ENCODE results near the gene NOTCH2. TPM values are rescaled to one million over a fixed set of nuclear protein-coding genes. Genes with fewer than 3 reads are reported as not detected.
"Not testable (repeated sequence)": the region's sequence is repeated elsewhere in the genome, so short reads cannot be mapped to it uniquely, and the experiment has no call there.

Gene NOTCH2
- total RNA-seq, 3 donors from 2014 or later (not counting 1 experiment from before 2014, with no cell fraction given): 74.7 to 136 (median 97.4) TPM

GRCh38 chr1:120032253-120032652 lies 37.2 kb downstream of the NOTCH2 start:
- H3K4me1 ChIP-seq (ENCODE audit: control insufficient read depth, insufficient read depth, low read length); H3K27me3 Mint-ChIP-seq (ENCODE audit: low read depth in 2 of 2); H3K27me3 ChIP-seq (ENCODE audit: control insufficient read depth, insufficient read depth, low read length); H3K4me3 ChIP-seq (ENCODE audit: low read length); H3K36me3 Mint-ChIP-seq; H3K4me3 Mint-ChIP-seq; DNase-seq; H3K27ac Mint-ChIP-seq; intact Hi-C loops (cut with micrococcal nuclease); H3K9me3 ChIP-seq (ENCODE audit: control insufficient read depth, insufficient read depth, low read length); H3K9me3 Mint-ChIP-seq; H3K4me1 Mint-ChIP-seq; H3K27ac ChIP-seq (ENCODE audit: low read length); H3K36me3 ChIP-seq (ENCODE audit: control insufficient read depth, insufficient read depth, low read length); ATAC-seq: not testable (repeated sequence)
- WGBS (ENCODE audit: insufficient coverage): no CpG with 5 or more reads among the region's 3 CpGs

- DNase-seq; H3K36me3 ChIP-seq (ENCODE audit: control insufficient read depth, insufficient read depth, low read length); H3K9me3 Mint-ChIP-seq; H3K36me3 Mint-ChIP-seq; H3K27ac ChIP-seq (ENCODE audit: low read length); H3K4me3 Mint-ChIP-seq; H3K4me3 ChIP-seq (ENCODE audit: low read length); H3K27ac Mint-ChIP-seq; H3K27me3 Mint-ChIP-seq (ENCODE audit: low read depth in 2 of 2); H3K9me3 ChIP-seq (ENCODE audit: control insufficient read depth, insufficient read depth, low read length); ATAC-seq; H3K4me1 Mint-ChIP-seq; H3K4me1 ChIP-seq (ENCODE audit: control insufficient read depth, insufficient read depth, low read length); intact Hi-C loops (cut with micrococcal nuclease); H3K27me3 ChIP-seq (ENCODE audit: control insufficient read depth, insufficient read depth, low read length): not testable (repeated sequence)
- no CpG with 5 or more reads among the region's 1 CpG for WGBS (ENCODE audit: insufficient coverage)
Observed at GRCh38 chr1:120023791-120024190, 45.7 kb downstream of the NOTCH2 start.

GRCh38 chr1:120014978-120015377 lies 54.5 kb downstream of the NOTCH2 start:
- DNase-seq; H3K27me3 ChIP-seq (ENCODE audit: control insufficient read depth, insufficient read depth, low read length); H3K36me3 ChIP-seq (ENCODE audit: control insufficient read depth, insufficient read depth, low read length); H3K4me1 ChIP-seq (ENCODE audit: control insufficient read depth, insufficient read depth, low read length); H3K36me3 Mint-ChIP-seq; H3K4me3 ChIP-seq (ENCODE audit: low read length); H3K4me3 Mint-ChIP-seq; H3K27ac Mint-ChIP-seq; H3K27me3 Mint-ChIP-seq (ENCODE audit: low read depth in 2 of 2); H3K4me1 Mint-ChIP-seq; intact Hi-C loops (cut with micrococcal nuclease); ATAC-seq; H3K27ac ChIP-seq (ENCODE audit: low read length); H3K9me3 ChIP-seq (ENCODE audit: control insufficient read depth, insufficient read depth, low read length); H3K9me3 Mint-ChIP-seq: not testable (repeated sequence)
- WGBS (ENCODE audit: insufficient coverage): no CpG with 5 or more reads among the region's 7 CpGs

GRCh38 chr1:120008320-120008719 lies 61.1 kb downstream of the NOTCH2 start:
- H3K27ac ChIP-seq (ENCODE audit: low read length); H3K9me3 ChIP-seq (ENCODE audit: control insufficient read depth, insufficient read depth, low read length); intact Hi-C loops (cut with micrococcal nuclease); H3K4me1 ChIP-seq (ENCODE audit: control insufficient read depth, insufficient read depth, low read length); H3K4me3 ChIP-seq (ENCODE audit: low read length); ATAC-seq; H3K36me3 ChIP-seq (ENCODE audit: control insufficient read depth, insufficient read depth, low read length); H3K4me3 Mint-ChIP-seq; H3K9me3 Mint-ChIP-seq; H3K27me3 Mint-ChIP-seq (ENCODE audit: low read depth in 2 of 2); H3K27me3 ChIP-seq (ENCODE audit: control insufficient read depth, insufficient read depth, low read length); H3K4me1 Mint-ChIP-seq; H3K27ac Mint-ChIP-seq; DNase-seq; H3K36me3 Mint-ChIP-seq: not testable (repeated sequence)
- no CpG with 5 or more reads among the region's 1 CpG for WGBS (ENCODE audit: insufficient coverage)

GRCh38 chr1:120007850-120008249 lies 61.6 kb downstream of the NOTCH2 start:
- not testable (repeated sequence) for H3K27me3 ChIP-seq (ENCODE audit: control insufficient read depth, insufficient read depth, low read length)

GRCh38 chr1:120001035-120001434 lies 68.4 kb downstream of the NOTCH2 start:
- H3K27ac Mint-ChIP-seq; H3K4me3 Mint-ChIP-seq; H3K27me3 ChIP-seq (ENCODE audit: control insufficient read depth, insufficient read depth, low read length); H3K27ac ChIP-seq (ENCODE audit: low read length); intact Hi-C loops (cut with micrococcal nuclease); H3K9me3 Mint-ChIP-seq; DNase-seq; H3K4me1 ChIP-seq (ENCODE audit: control insufficient read depth, insufficient read depth, low read length); H3K4me1 Mint-ChIP-seq; H3K9me3 ChIP-seq (ENCODE audit: control insufficient read depth, insufficient read depth, low read length); H3K27me3 Mint-ChIP-seq (ENCODE audit: low read depth in 2 of 2); H3K36me3 Mint-ChIP-seq; ATAC-seq; H3K36me3 ChIP-seq (ENCODE audit: control insufficient read depth, insufficient read depth, low read length); H3K4me3 ChIP-seq (ENCODE audit: low read length): not testable (repeated sequence)
- WGBS (ENCODE audit: insufficient coverage): 95% methylated on average over 5 of the region's 9 CpGs

More at GRCh38 chr1:120007850-120008249, 61.6 kb downstream of the NOTCH2 start:
- H3K4me3 Mint-ChIP-seq; ATAC-seq; H3K27ac ChIP-seq (ENCODE audit: low read length); H3K27me3 Mint-ChIP-seq (ENCODE audit: low read depth in 2 of 2); H3K4me1 Mint-ChIP-seq; DNase-seq; H3K9me3 ChIP-seq (ENCODE audit: control insufficient read depth, insufficient read depth, low read length); H3K27ac Mint-ChIP-seq; intact Hi-C loops (cut with micrococcal nuclease); H3K4me3 ChIP-seq (ENCODE audit: low read length); H3K4me1 ChIP-seq (ENCODE audit: control insufficient read depth, insufficient read depth, low read length); H3K36me3 Mint-ChIP-seq; H3K36me3 ChIP-seq (ENCODE audit: control insufficient read depth, insufficient read depth, low read length); H3K9me3 Mint-ChIP-seq: not testable (repeated sequence)
- no CpG with 5 or more reads among the region's 1 CpG for WGBS (ENCODE audit: insufficient coverage)

- H3K4me1 Mint-ChIP-seq; DNase-seq; H3K27ac ChIP-seq (ENCODE audit: low read length); H3K9me3 Mint-ChIP-seq; H3K4me3 ChIP-seq (ENCODE audit: low read length); H3K27ac Mint-ChIP-seq; ATAC-seq; H3K4me1 ChIP-seq (ENCODE audit: control insufficient read depth, insufficient read depth, low read length); intact Hi-C loops (cut with micrococcal nuclease); H3K36me3 ChIP-seq (ENCODE audit: control insufficient read depth, insufficient read depth, low read length); H3K4me3 Mint-ChIP-seq; H3K36me3 Mint-ChIP-seq; H3K27me3 ChIP-seq (ENCODE audit: control insufficient read depth, insufficient read depth, low read length); H3K27me3 Mint-ChIP-seq (ENCODE audit: low read depth in 2 of 2); H3K9me3 ChIP-seq (ENCODE audit: control insufficient read depth, insufficient read depth, low read length): not testable (repeated sequence)
- 100% methylated on average over 1 of the region's 1 CpG for WGBS (ENCODE audit: insufficient coverage)
Observed at GRCh38 chr1:119996731-119997312, 72.6 kb downstream of the NOTCH2 start.

GRCh38 chr1:119995975-119996374 lies 73.5 kb downstream of the NOTCH2 start:
- H3K27ac Mint-ChIP-seq; H3K9me3 Mint-ChIP-seq; H3K4me1 Mint-ChIP-seq; H3K36me3 Mint-ChIP-seq; intact Hi-C loops (cut with micrococcal nuclease); H3K4me3 Mint-ChIP-seq; DNase-seq; H3K27me3 ChIP-seq (ENCODE audit: control insufficient read depth, insufficient read depth, low read length); H3K4me3 ChIP-seq (ENCODE audit: low read length); H3K4me1 ChIP-seq (ENCODE audit: control insufficient read depth, insufficient read depth, low read length); H3K27me3 Mint-ChIP-seq (ENCODE audit: low read depth in 2 of 2); ATAC-seq; H3K9me3 ChIP-seq (ENCODE audit: control insufficient read depth, insufficient read depth, low read length); H3K36me3 ChIP-seq (ENCODE audit: control insufficient read depth, insufficient read depth, low read length); H3K27ac ChIP-seq (ENCODE audit: low read length): not testable (repeated sequence)
- WGBS (ENCODE audit: insufficient coverage): no CpG with 5 or more reads among the region's 2 CpGs
